H1 (cell line): ENCODE measurements around the gene AIFM3. TPM values are rescaled to one million over a fixed set of nuclear protein-coding genes. Genes with fewer than 3 reads are reported as not detected.
A peak's percentile ranks its signal among the peaks of the same experiment; 100 is the strongest.

ENCODE experiments used
- CTCF ChIA-PET: fragments of 300-600 bp; sonication (Branson Sonifier 250); formaldehyde crosslinking; loops from one replicate; lab custom pipeline; 2021; ENCODE audit not compliant: partially characterized antibody; lab: Charles Lee
- POLR2A ChIA-PET: fragments of 300-600 bp; sonication (Branson Sonifier 250); formaldehyde crosslinking; loops from one replicate; lab custom pipeline; 2021; ENCODE audit warnings: inconsistent platforms; ENCODE audit not compliant: partially characterized antibody; lab: Charles Lee
- DNase-seq, 2 experiments: peaks; one replicate each; pipeline versions ENCODE4 v3.0.0 to v3.0.0-alpha.2; 2010 to 2022; ENCODE audit warnings: low spot score in 2 of 2, low read depth in 1 of 2, mixed read lengths in 1 of 2
- FAIRE-seq: peaks from 2 replicates; lab custom pipeline; 2011; peaks lifted over from hg19 to GRCh38; lab: Jason Lieb, UNC
- H2AFZ ChIP-seq: 2 replicates; pipeline ENCODE4 v1.8.1; 2012; ENCODE audit warnings: low read length, inconsistent platforms
- H2AK5ac ChIP-seq: 2 replicates; pipeline ENCODE4 v1.6.1; 2013; ENCODE audit warnings: low read depth, low read length
- H2BK120ac ChIP-seq: replicated peaks from 2 replicates; pipeline ENCODE3; 2013; ENCODE audit warnings: low read depth, low read length, inconsistent platforms
- H2BK12ac ChIP-seq: 2 replicates; pipeline ENCODE4 v1.6.1; 2013; ENCODE audit warnings: low read depth, low read length
- H2BK15ac ChIP-seq: 2 replicates; pipeline ENCODE4 v1.6.1; 2013; ENCODE audit warnings: low read length
- H2BK20ac ChIP-seq: 2 replicates; pipeline ENCODE4 v1.6.1; 2013; ENCODE audit warnings: low read length
- H2BK5ac ChIP-seq: 2 replicates; pipeline ENCODE4 v1.6.1; 2013; ENCODE audit warnings: low read depth, low read length
- H3K14ac ChIP-seq: 2 replicates; pipeline ENCODE4 v1.6.1; 2013; ENCODE audit warnings: inconsistent platforms; ENCODE audit not compliant: insufficient read length
- H3K18ac ChIP-seq: 2 replicates; pipeline ENCODE4 v1.6.1; 2013; ENCODE audit warnings: low read length; ENCODE audit errors: extremely low read depth
- H3K23ac ChIP-seq: 2 replicates; pipeline ENCODE4 v1.6.1; 2013; ENCODE audit warnings: inconsistent platforms; ENCODE audit not compliant: insufficient read length
- H3K23me2 ChIP-seq: 2 replicates; pipeline ENCODE4 v1.6.1; 2013; ENCODE audit warnings: low read depth, low read length
- H3K27ac ChIP-seq: 2 replicates; pipeline ENCODE4 v1.6.1; 2011; ENCODE audit warnings: low read depth, low read length, inconsistent platforms
- H3K27me3 ChIP-seq, 4 experiments: replicated peaks in 1 of 4; 1 replicate in 1 of 4; 2 replicates in 3 of 4; pipeline versions ENCODE4 v1.6.1 to v1.8.1; 2011 to 2013; ENCODE audit warnings: low read length in 3 of 4, mild to moderate bottlenecking in 3 of 4, inconsistent platforms in 2 of 4, mixed read lengths in 2 of 4, moderate library complexity in 1 of 4; ENCODE audit not compliant: control insufficient read depth in 3 of 4, insufficient read depth in 3 of 4; ENCODE audit errors: extremely low read depth in 1 of 4
- H3K36me3 ChIP-seq, 4 experiments: 2 replicates each; pipeline versions ENCODE4 v1.6.1 to v1.8.1; 2011 to 2013; ENCODE audit warnings: mild to moderate bottlenecking in 4 of 4, low read length in 3 of 4, moderate library complexity in 2 of 4, control low read depth in 1 of 4, inconsistent platforms in 1 of 4; ENCODE audit not compliant: insufficient read depth in 4 of 4, control insufficient read depth in 2 of 4
- H3K4ac ChIP-seq: replicated peaks from 2 replicates; pipeline ENCODE3; 2013; ENCODE audit warnings: low read length, low read depth, mixed read lengths, inconsistent platforms; ENCODE audit not compliant: insufficient read length
- H3K4me1 ChIP-seq, 4 experiments: replicated peaks in 1 of 4; 1 replicate in 1 of 4; 2 replicates in 3 of 4; pipeline versions ENCODE4 v1.6.1 to v1.8.1; 2011 to 2013; ENCODE audit warnings: low read length in 3 of 4, inconsistent platforms in 2 of 4, mixed read lengths in 1 of 4; ENCODE audit not compliant: insufficient read depth in 4 of 4, control insufficient read depth in 3 of 4
- H3K4me2 ChIP-seq, 2 experiments: 2 replicates each; pipeline versions ENCODE4 v1.6.1 to v1.8.1; 2011 to 2013; ENCODE audit warnings: low read depth in 2 of 2, low read length in 2 of 2, control low read depth in 1 of 2, inconsistent platforms in 1 of 2, mild to moderate bottlenecking in 1 of 2; ENCODE audit not compliant: insufficient read depth in 1 of 2
- H3K4me3 ChIP-seq, 4 experiments: fragments of 200-600, 300-600 bp in 1 of 4; sonication (generic), shearing (Covaris generic), sonication (Bioruptor Twin) in 1 of 4; 2 replicates each; pipeline versions ENCODE4 v1.5.1 to v1.8.1; 2011 to 2016; ENCODE audit warnings: low read length in 4 of 4, low read depth in 3 of 4, control low read depth in 2 of 4, inconsistent platforms in 2 of 4, mild to moderate bottlenecking in 2 of 4, mixed read lengths in 1 of 4, moderate library complexity in 1 of 4; ENCODE audit not compliant: insufficient read depth in 2 of 4; ENCODE audit errors: extremely low read depth in 1 of 4
- H3K56ac ChIP-seq: replicated peaks from 2 replicates; pipeline ENCODE3; 2013; ENCODE audit warnings: low read depth, mild to moderate bottlenecking, mixed read lengths, low read length, inconsistent platforms; ENCODE audit not compliant: insufficient read length
- H3K79me1 ChIP-seq: 2 replicates; pipeline ENCODE4 v1.6.1; 2013; ENCODE audit warnings: low read depth, low read length, control low read depth
- H3K79me2 ChIP-seq, 2 experiments: 2 replicates each; pipeline versions ENCODE4 v1.6.1 to v1.8.1; 2012 to 2013; ENCODE audit warnings: low read length in 2 of 2, mild to moderate bottlenecking in 2 of 2, inconsistent platforms in 1 of 2; ENCODE audit not compliant: insufficient read depth in 2 of 2, control insufficient read depth in 1 of 2
- H3K9ac ChIP-seq, 4 experiments: replicated peaks in 1 of 4; 1 replicate in 1 of 4; 2 replicates in 3 of 4; pipeline versions ENCODE4 v1.6.1 to v1.8.1; 2011 to 2013; ENCODE audit warnings: low read depth in 3 of 4, low read length in 3 of 4, control low read depth in 2 of 4, mild to moderate bottlenecking in 2 of 4, moderate library complexity in 2 of 4, inconsistent platforms in 1 of 4; ENCODE audit errors: extremely low read depth in 1 of 4
- H3K9me3 ChIP-seq, 2 experiments: 2 replicates each; pipeline versions ENCODE4 v1.6.1 to v1.8.1; 2012 to 2013; ENCODE audit warnings: mild to moderate bottlenecking in 2 of 2, moderate library complexity in 2 of 2, control low read depth in 1 of 2, inconsistent platforms in 1 of 2, low read depth in 1 of 2, low read length in 1 of 2, mixed read lengths in 1 of 2; ENCODE audit not compliant: insufficient read depth in 2 of 2
- H4K20me1 ChIP-seq, 2 experiments: replicated peaks in 1 of 2; 2 replicates each; pipeline versions ENCODE3 to v1.8.1; 2011 to 2013; ENCODE audit warnings: inconsistent platforms in 2 of 2, low read length in 2 of 2, mild to moderate bottlenecking in 1 of 2; ENCODE audit not compliant: insufficient read depth in 2 of 2, control insufficient read depth in 1 of 2
- H4K5ac ChIP-seq: 2 replicates; pipeline ENCODE4 v1.6.1; 2013; ENCODE audit warnings: low read length, low read depth, mixed read lengths, inconsistent platforms; ENCODE audit not compliant: insufficient read length
- H4K8ac ChIP-seq: 2 replicates; pipeline ENCODE4 v1.8.0; 2013; ENCODE audit warnings: mild to moderate bottlenecking, moderate library complexity, low read length, inconsistent platforms; ENCODE audit not compliant: insufficient read depth; ENCODE audit errors: extremely low read depth
- H4K91ac ChIP-seq: replicated peaks from 2 replicates; pipeline ENCODE3; 2013; ENCODE audit warnings: low read length, mixed read lengths, inconsistent platforms; ENCODE audit not compliant: insufficient read length
- CBX5 ChIP-seq: fragments of 300-800, 300-1000 bp; sonication (generic); IDR thresholded peaks from 2 replicates; pipeline ENCODE4 v1.7.1; 2016; ENCODE audit warnings: antibody characterized with exemption, low read length, low read depth
- CEBPB ChIP-seq: IDR thresholded peaks from 2 replicates; pipeline ENCODE4 v1.6.1; 2012; ENCODE audit warnings: low read depth, low read length
- EGR1 ChIP-seq: IDR thresholded peaks from 2 replicates; pipeline ENCODE4 v1.6.1; 2011; ENCODE audit warnings: low read depth, low read length, borderline replicate concordance
- GABPA ChIP-seq: IDR thresholded peaks from 2 replicates; pipeline ENCODE4 v1.6.1; 2011; ENCODE audit warnings: mild to moderate bottlenecking, low read length, moderate library complexity, borderline replicate concordance; ENCODE audit not compliant: insufficient read depth
- KDM5A ChIP-seq: fragments of 200-600 bp; IDR thresholded peaks from 2 replicates; pipeline ENCODE4 v1.7.1; 2012; ENCODE audit warnings: mild to moderate bottlenecking, low read length, inconsistent platforms, mixed read lengths
- MAFK ChIP-seq: IDR thresholded peaks from 2 replicates; pipeline ENCODE4 v1.6.1; 2012; ENCODE audit warnings: low read depth, mild to moderate bottlenecking, improper control_type of control experiment, low read length
- POU5F1 ChIP-seq: IDR thresholded peaks from 2 replicates; pipeline ENCODE4 v1.6.1; 2011; ENCODE audit warnings: low read depth, mild to moderate bottlenecking, low read length, moderate library complexity
- RFX5 ChIP-seq: IDR thresholded peaks from 2 replicates; pipeline ENCODE4 v1.6.1; 2011; ENCODE audit warnings: low read depth, low read length, improper control_type of control experiment, borderline replicate concordance
- WGBS, 2 experiments: shearing (Covaris generic) in 1 of 2; methylation state at CpG; one replicate each; pipeline versions ENCODE4 v1.1.6 to v1.1.7; 2013 to 2015; ENCODE audit warnings: low lambda C conversion rate in 2 of 2, mixed read lengths in 2 of 2, inconsistent platforms in 1 of 2, low coverage in 1 of 2, missing lambda C conversion rate in 1 of 2; ENCODE audit not compliant: insufficient replicate concordance in 2 of 2, insufficient coverage in 1 of 2, insufficient read length in 1 of 2; ENCODE audit errors: extremely low coverage in 1 of 2, missing lambda C conversion rate in 1 of 2; 5-methylcytosine and 5-hydroxymethylcytosine counted together
- polyA plus RNA-seq, 7 experiments: library from polyadenylated mRNA; depleted of rRNA in 3 of 7; stranded (reverse) in 5 of 7; unstranded in 2 of 7; fragments of >200 nt in 5 of 7; fragments of 200-250 nt in 2 of 7; gene quantifications; 1 replicate in 5 of 7; 2 replicates in 1 of 7; 4 replicates in 1 of 7; pipeline versions ENCODE4 v1.2.1 to v1.2.3, GENCODE V29; 2011 to 2013; ENCODE audit warnings: missing spikeins in 2 of 7, mixed read lengths in 2 of 7
- total RNA-seq: library from RNA; stranded (reverse); fragmentation: NEBNext Ultra II Directional; extraction: Animal tissue kit (Norgen Biotek cat#: 25700); gene quantifications from 2 replicates; pipeline ENCODE4 v1.2.1, GENCODE V29; 2021

AIFM3 gene
- total and polyA plus RNA-seq, 2 of the 8 experiments (the other 6 are each of a cell fraction or from before 2014, with no cell fraction given) = 0.86 to 1.4 TPM

DNA sequence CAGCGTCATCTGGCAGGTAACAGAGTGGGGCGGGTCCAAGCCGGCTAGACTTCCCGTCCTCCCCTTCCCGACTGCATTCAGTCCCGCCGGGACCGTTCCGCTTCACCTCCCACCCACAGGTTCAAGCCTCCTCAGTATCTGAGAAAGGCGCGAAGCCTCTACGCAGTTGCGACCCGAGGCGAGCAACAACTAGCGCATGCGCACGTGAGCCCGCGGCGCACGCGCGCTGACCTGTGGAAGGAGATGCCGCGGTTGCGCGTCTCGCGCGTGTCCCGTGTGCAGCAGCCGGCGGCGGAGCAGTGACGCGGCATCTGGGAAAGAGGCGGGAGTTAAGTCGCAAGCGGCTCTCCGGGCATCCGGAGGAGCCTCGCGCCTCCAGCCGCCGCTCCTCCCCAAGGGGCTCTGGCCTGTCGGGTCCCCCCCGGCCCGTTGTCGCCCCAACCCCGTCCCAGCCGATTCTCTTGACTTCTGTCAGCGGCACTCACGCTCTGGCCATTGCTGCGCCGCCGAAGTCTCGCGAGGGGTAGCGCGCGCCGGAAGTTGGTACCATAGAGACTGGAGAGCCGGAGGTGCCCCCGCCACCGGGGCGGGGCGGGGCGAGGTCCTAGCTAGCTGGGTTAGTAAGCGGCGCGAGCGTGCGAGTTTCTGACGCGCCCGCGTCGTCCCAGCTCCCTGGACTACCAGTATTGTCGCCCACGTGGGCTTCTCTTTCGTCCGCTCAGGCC is 34.7 kb downstream of the AIFM3 start, which contains the start of gene THAP7:
Gene THAP7 (minus strand): TSS at position 518 of the 725 bp plus-strand sequence. CDS start 207 bp downstream, at position 311.
- no peaks in the 10 kb centered on the region for H3K9me3 ChIP-seq
- H3K56ac ChIP-seq = peak within 1 kb of the TSS; percentile 77
- H4K5ac ChIP-seq = peak within 1 kb of the TSS; percentile 97
- peak; percentile 65 to 95 for DNase-seq
- no peak within 1 kb of the TSS for H2BK120ac ChIP-seq
- H3K23ac ChIP-seq = no peak within 1 kb of the TSS
- 0 out of 2 replicates have a peak within 1 kb of the TSS, but pooled peaks have one; percentile 25 for H2AFZ ChIP-seq
- ChIA-PET CTCF (interaction anchor here (0.8 to 3.0 kb wide), 10 partner anchors 16 to 407 kb away, joined by 3 to 13 read pairs (median 4); partner anchors contain the start of genes AIFM3 and LZTR1), POLR2A (interaction anchor here (0.9 to 5.5 kb wide), 8 partner anchors 10 to 116 kb away, joined by 4 to 45 read pairs (median 6); partner anchors contain the start of gene LZTR1)
- H3K23me2 ChIP-seq = peaks cover 12% of the 10 kb centered on the region; the same call in 1 of the 2 replicates
- H3K4me3 ChIP-seq = peak within 1 kb of the TSS; percentile 64 to 99 (median 83)
- peaks cover 6 to 9% of the 10 kb centered on the region in 2 experiments for H4K20me1 ChIP-seq
- peak within 1 kb of the TSS; percentile 73 to 82 for H3K4me2 ChIP-seq
- no peak within 1 kb of the TSS for H2AK5ac ChIP-seq
- no peak within 1 kb of the TSS for H3K14ac ChIP-seq
- peak within 1 kb of the TSS; percentile 92 for H4K8ac ChIP-seq
- FAIRE-seq = no peak
- H2BK12ac ChIP-seq = 0 out of 2 replicates have a peak within 1 kb of the TSS, but pooled peaks have one; percentile 75
- H3K79me1 ChIP-seq = peaks cover 2% of the 10 kb centered on the region; the same call in 1 of the 2 replicates
- WGBS, 2 experiments = 2% methylated on average over 77 of the region's 83 CpGs; no CpG with 5 or more reads in 1 of the 2 experiments
- H3K27me3 ChIP-seq = no peaks in the 10 kb centered on the region
- peak within 1 kb of the TSS; percentile 66 to 86 (median 82) for H3K9ac ChIP-seq
- H3K36me3 ChIP-seq = peaks cover 2 to 7% (median 4%) of the 10 kb centered on the region in 4 experiments; a peak in 4 of 8 replicates
- no peak within 1 kb of the TSS for H2BK20ac ChIP-seq
- H3K18ac ChIP-seq = peak within 1 kb of the TSS; percentile 78
- H4K91ac ChIP-seq = peak within 1 kb of the TSS; percentile 91
- peak within 1 kb of the TSS; percentile 97 for H3K4ac ChIP-seq
- 0 out of 2 replicates have a peak within 1 kb of the TSS, but pooled peaks have one; percentile 29 for H2BK15ac ChIP-seq
- peak within 1 kb of the TSS; percentile 78 for H2BK5ac ChIP-seq
- H3K79me2 ChIP-seq = no peaks in the 10 kb centered on the region; a peak in 1 of 4 replicates
- peak within 1 kb of the TSS; percentile 74; the same call in 1 of the 2 replicates for H3K27ac ChIP-seq
- H3K4me1 ChIP-seq = peaks cover 0 to 12% (median 8%) of the 10 kb centered on the region in 4 experiments; a peak in 5 of 7 replicates
- TF ChIP-seq CEBPB = no peak
- TF ChIP-seq KDM5A = no peak
- no peak for TF ChIP-seq MAFK
- no peak for TF ChIP-seq RFX5
- no peak for TF ChIP-seq EGR1
- TF ChIP-seq CBX5 = no peak
- no peak for TF ChIP-seq POU5F1
- TF ChIP-seq GABPA = no peak
